Measurements from ENCODE around the gene BCL7A.
A peak's percentile ranks its signal among the peaks of the same experiment; 100 is the strongest.

The BCL7A gene

DNA sequence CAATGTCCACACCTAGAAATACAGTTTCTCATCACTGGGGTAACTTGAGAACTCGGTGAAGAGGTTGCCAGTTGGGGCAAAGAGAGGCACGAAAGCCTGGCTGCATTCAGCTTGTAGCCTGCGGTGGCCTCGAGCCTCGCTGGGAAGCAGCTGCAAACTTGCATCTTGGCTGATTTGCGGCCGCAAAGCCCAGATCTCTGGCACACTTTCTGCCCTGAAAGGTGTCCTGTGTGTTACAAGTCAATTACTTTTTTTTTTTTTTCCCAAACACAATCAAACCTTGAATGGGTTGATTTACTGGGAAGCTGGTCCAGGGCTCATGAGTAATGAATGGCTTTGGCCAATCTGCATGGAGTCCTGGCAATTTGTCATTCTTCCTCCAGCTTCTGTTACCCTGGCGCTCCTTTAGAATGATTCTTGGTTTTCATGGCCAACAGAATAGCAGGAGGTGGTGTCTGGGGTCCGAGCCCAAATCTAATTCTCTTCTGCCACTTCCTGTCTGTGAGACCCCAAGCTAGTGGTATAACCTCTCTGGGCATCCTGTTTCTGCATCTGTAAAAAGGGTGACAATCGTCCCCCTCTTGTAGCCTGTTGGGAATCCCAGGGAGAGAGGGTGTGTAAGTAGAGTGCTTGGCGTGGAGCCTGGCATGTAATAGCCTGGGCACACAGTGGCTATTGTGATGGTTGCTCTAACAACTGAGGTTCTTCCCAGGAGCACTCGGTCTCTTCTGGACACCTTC lies 6.7 kb downstream of the BCL7A start:
- H3K4me2 ChIP-seq (ENCODE audit: insufficient read depth, low read length, poor library complexity, severe bottlenecking): no peak overlapping the region
- H2AK5ac ChIP-seq (ENCODE audit: low read depth, low read length): no peak overlapping the region
- no peaks in the 10 kb centered on the region for H3K9me3 ChIP-seq (replicated peaks in 1 of 2; ENCODE audit: control insufficient read depth in 2 of 2, insufficient read depth in 1 of 2, low read depth in 1 of 2, low read length in 2 of 2)
- no peak for DNase-seq (ENCODE audit: low spot score)
- no peak overlapping the region for H3K27ac ChIP-seq (replicated peaks; ENCODE audit: low read length)
- no peak overlapping the region for H2BK120ac ChIP-seq (ENCODE audit: low read depth, low read length)
- no peak overlapping the region for H3K9ac ChIP-seq (ENCODE audit: low read depth, low read length, poor library complexity)
- peak overlapping the region; percentile 4 for H3K14ac ChIP-seq (ENCODE audit: low read length)
- H3K4me3 ChIP-seq (ENCODE audit: low read length in 2 of 2): no peak overlapping the region
- no peak overlapping the region for H2BK15ac ChIP-seq (ENCODE audit: low read length)
- H3K4ac ChIP-seq (ENCODE audit: low read length): no peak overlapping the region
- H3K27me3 ChIP-seq (ENCODE audit: control insufficient read depth in 3 of 3, insufficient read depth in 3 of 3, low read depth in 1 of 3, low read length in 3 of 3): no peaks in the 10 kb centered on the region
- no peak overlapping the region for H2BK5ac ChIP-seq (ENCODE audit: low read length)
- H3K23ac ChIP-seq (ENCODE audit: low read depth, low read length, poor library complexity): no peak overlapping the region
- H3K4me1 ChIP-seq (ENCODE audit: control insufficient read depth in 2 of 2, insufficient read depth in 1 of 2, low read depth in 1 of 2, low read length in 2 of 2): peaks cover 3 to 12% of the 10 kb centered on the region in 2 donors
- peaks cover 25% of the 10 kb centered on the region for H3K79me1 ChIP-seq (ENCODE audit: low read depth, low read length)
- H2AFZ ChIP-seq (ENCODE audit: low read length): no peak overlapping the region
- H3K18ac ChIP-seq (ENCODE audit: low read length): no peak overlapping the region
- H4K8ac ChIP-seq (ENCODE audit: low read depth, low read length): no peak overlapping the region
- no peak overlapping the region for H4K91ac ChIP-seq (ENCODE audit: low read depth, low read length, poor library complexity)
- no peak overlapping the region for H2BK12ac ChIP-seq (ENCODE audit: low read length)
- H3K36me3 ChIP-seq (replicated peaks in 1 of 2; ENCODE audit: control insufficient read depth in 2 of 2, insufficient read depth in 2 of 2, low read length in 2 of 2): peaks cover 4 to 30% of the 10 kb centered on the region in 2 donors
- no CpG with 5 or more reads among the region's 12 CpGs for WGBS, 2 donors (ENCODE audit: extremely low coverage in 2 of 2, insufficient read length in 2 of 2, insufficient replicate concordance in 1 of 2)

DNA sequence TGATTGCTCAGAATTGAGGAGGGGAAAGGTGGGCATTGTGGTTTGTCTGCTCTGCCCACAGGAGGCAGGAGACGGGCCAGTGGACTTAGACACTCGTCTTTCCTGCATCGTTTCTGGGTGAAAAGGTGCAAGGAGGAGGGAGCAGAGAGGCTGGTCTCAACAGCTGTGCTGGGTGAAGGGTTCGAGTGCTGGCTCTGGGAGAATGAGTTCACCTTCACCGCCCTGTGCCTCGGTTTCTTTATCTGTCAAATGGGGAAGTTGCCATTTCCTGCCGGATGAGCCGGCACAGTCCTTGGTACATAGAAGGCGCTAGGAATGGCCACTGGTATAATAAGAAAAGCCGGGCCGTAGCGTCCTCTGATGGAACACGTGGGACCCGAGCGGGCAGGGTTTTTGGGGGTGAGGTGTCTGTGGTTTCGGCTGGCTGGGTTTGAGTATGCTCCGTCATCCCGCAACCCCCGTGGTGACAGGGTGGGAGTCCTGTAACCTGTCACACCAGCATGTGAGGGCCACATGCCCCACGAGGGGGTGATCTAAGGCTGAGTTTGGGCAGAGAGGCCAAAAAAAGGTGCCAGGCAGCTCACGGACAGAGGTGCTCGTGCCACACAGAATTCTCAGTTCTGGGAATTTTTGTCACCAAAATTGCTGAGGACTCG lies 7.3 kb downstream of the BCL7A start:
- Histone ChIP-seq H2AFZ (ENCODE audit: low read length) (no peak overlapping the region), H3K9me3 (replicated peaks in 1 of 2; ENCODE audit: control insufficient read depth in 2 of 2, insufficient read depth in 1 of 2, low read depth in 1 of 2, low read length in 2 of 2) (no peaks in the 10 kb centered on the region)
- WGBS, 2 donors (ENCODE audit: extremely low coverage in 2 of 2, insufficient read length in 2 of 2, insufficient replicate concordance in 1 of 2): no CpG with 5 or more reads among the region's 23 CpGs

DNA sequence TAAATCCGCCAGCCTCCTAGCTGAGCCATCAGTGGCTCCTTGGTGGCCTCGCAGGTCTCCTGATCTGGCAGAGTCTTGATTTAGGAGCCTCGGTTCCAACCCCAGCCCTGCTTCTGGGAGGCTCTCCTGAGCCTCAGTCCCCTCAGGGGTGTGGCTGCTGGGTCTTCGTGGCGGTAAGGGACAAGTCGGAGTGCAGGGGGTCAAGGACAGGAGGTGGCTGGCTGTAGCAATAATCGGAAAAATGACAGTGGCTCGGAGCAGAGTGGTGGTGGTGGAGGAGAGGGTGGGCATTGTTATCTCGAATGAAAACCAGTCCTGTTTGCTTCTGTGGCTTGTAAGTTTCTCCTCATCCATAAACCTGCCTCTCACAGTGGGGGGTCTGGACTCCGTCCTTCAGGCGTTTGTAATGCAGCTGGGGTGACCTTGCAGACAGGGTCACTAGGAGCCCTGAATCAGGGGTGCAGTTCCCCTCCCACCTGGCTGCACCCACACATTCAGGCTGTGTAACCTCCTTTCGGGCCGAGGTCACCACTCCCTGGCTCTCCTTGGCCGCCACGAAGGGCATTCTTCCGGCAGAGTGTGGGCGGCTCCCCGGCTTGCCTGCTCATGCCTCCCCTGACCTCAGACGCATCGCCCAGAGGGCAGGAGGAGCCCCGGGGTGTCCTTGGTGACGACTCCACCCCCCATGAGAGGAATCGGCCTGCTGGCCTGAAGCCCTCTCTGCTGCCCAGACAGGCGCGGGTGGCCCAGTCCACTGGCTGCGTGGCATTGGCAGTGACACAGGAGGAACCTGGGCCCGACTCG lies 8.1 kb downstream of the BCL7A start:
- Histone ChIP-seq H3K4ac (ENCODE audit: low read length) (no peak overlapping the region), H3K27ac (replicated peaks; ENCODE audit: low read length) (no peak overlapping the region), H2BK15ac (ENCODE audit: low read length) (no peak overlapping the region), H2BK120ac (ENCODE audit: low read depth, low read length) (no peak overlapping the region), H3K4me1 (ENCODE audit: control insufficient read depth in 2 of 2, insufficient read depth in 1 of 2, low read depth in 1 of 2, low read length in 2 of 2) (peaks cover 3 to 11% of the 10 kb centered on the region in 2 donors), H2AK5ac (ENCODE audit: low read depth, low read length) (no peak overlapping the region), H3K23ac (ENCODE audit: low read depth, low read length, poor library complexity) (peak overlapping the region; percentile 75), H4K91ac (ENCODE audit: low read depth, low read length, poor library complexity) (no peak overlapping the region), H3K14ac (ENCODE audit: low read length) (no peak overlapping the region), H4K8ac (ENCODE audit: low read depth, low read length) (peak overlapping the region; percentile 3), H3K9me3 (replicated peaks in 1 of 2; ENCODE audit: control insufficient read depth in 2 of 2, insufficient read depth in 1 of 2, low read depth in 1 of 2, low read length in 2 of 2) (no peaks in the 10 kb centered on the region), H3K4me2 (ENCODE audit: insufficient read depth, low read length, poor library complexity, severe bottlenecking) (no peak overlapping the region), H2AFZ (ENCODE audit: low read length) (no peak overlapping the region), H3K79me1 (ENCODE audit: low read depth, low read length) (peaks cover 25% of the 10 kb centered on the region), H3K4me3 (ENCODE audit: low read length in 2 of 2) (no peak overlapping the region), H3K36me3 (replicated peaks in 1 of 2; ENCODE audit: control insufficient read depth in 2 of 2, insufficient read depth in 2 of 2, low read length in 2 of 2) (peaks cover 2 to 42% of the 10 kb centered on the region in 2 donors), H2BK12ac (ENCODE audit: low read length) (no peak overlapping the region), H3K9ac (ENCODE audit: low read depth, low read length, poor library complexity) (peak overlapping the region; percentile 13), H2BK5ac (ENCODE audit: low read length) (no peak overlapping the region), H3K18ac (ENCODE audit: low read length) (no peak overlapping the region), H3K27me3 (ENCODE audit: control insufficient read depth in 3 of 3, insufficient read depth in 3 of 3, low read depth in 1 of 3, low read length in 3 of 3) (no peaks in the 10 kb centered on the region)
- WGBS, 2 donors (ENCODE audit: extremely low coverage in 2 of 2, insufficient read length in 2 of 2, insufficient replicate concordance in 1 of 2): no CpG with 5 or more reads among the region's 28 CpGs
- DNase-seq (ENCODE audit: low spot score): no peak

More for the DNA sequence above, 7.3 kb downstream of the BCL7A start:
- peak overlapping the region; percentile 36 for H2AK5ac ChIP-seq (ENCODE audit: low read depth, low read length)
- no peak overlapping the region for H2BK120ac ChIP-seq (ENCODE audit: low read depth, low read length)
- H2BK15ac ChIP-seq (ENCODE audit: low read length): no peak overlapping the region
- peak overlapping the region; percentile 51 for H3K18ac ChIP-seq (ENCODE audit: low read length)
- H4K91ac ChIP-seq (ENCODE audit: low read depth, low read length, poor library complexity): no peak overlapping the region
- peak overlapping the region; percentile 4 for H3K14ac ChIP-seq (ENCODE audit: low read length)
- H2BK12ac ChIP-seq (ENCODE audit: low read length): no peak overlapping the region
- no peak overlapping the region for H3K4me3 ChIP-seq (ENCODE audit: low read length in 2 of 2)
- H3K4me1 ChIP-seq (ENCODE audit: control insufficient read depth in 2 of 2, insufficient read depth in 1 of 2, low read depth in 1 of 2, low read length in 2 of 2): peaks cover 3 to 10% of the 10 kb centered on the region in 2 donors
- H3K27me3 ChIP-seq (ENCODE audit: control insufficient read depth in 3 of 3, insufficient read depth in 3 of 3, low read depth in 1 of 3, low read length in 3 of 3): no peaks in the 10 kb centered on the region
- H3K23ac ChIP-seq (ENCODE audit: low read depth, low read length, poor library complexity): no peak overlapping the region
- no peak for DNase-seq (ENCODE audit: low spot score)
- no peak overlapping the region for H3K4me2 ChIP-seq (ENCODE audit: insufficient read depth, low read length, poor library complexity, severe bottlenecking)
- H3K27ac ChIP-seq (replicated peaks; ENCODE audit: low read length): no peak overlapping the region
- peaks cover 25% of the 10 kb centered on the region for H3K79me1 ChIP-seq (ENCODE audit: low read depth, low read length)
- no peak overlapping the region for H3K9ac ChIP-seq (ENCODE audit: low read depth, low read length, poor library complexity)
- H4K8ac ChIP-seq (ENCODE audit: low read depth, low read length): peak overlapping the region; percentile 3
- no peak overlapping the region for H2BK5ac ChIP-seq (ENCODE audit: low read length)
- no peak overlapping the region for H3K4ac ChIP-seq (ENCODE audit: low read length)
- H3K36me3 ChIP-seq (replicated peaks in 1 of 2; ENCODE audit: control insufficient read depth in 2 of 2, insufficient read depth in 2 of 2, low read length in 2 of 2): peaks cover 4 to 36% of the 10 kb centered on the region in 2 donors
